ENCODE data around the gene GLI2.

GLI2 gene

DNA sequence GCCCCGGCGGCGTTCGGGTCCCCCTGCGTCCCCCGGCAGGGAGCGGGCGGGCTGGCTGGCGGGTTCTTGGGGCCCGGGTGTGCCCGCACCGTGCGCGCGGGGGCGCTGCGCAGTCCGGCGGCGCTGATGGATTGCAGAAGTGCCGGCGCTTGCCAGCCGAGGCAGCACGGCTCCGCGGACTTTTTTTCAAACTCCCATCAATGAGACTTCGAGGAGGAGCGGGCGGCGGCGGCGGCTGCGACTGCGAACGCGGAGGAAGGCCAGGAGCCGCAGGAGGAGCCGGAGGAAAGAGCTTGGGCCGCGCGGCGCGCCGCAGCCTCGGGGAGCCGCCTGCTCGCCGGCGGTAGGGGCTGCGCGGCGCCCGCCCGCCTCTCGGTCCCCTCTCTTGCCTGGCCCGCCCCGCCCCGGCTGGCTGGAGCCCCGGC lies at the start of gene GLI2:
GLI2 (plus strand) TSS at position 123 of the 425 bp plus-strand sequence. CDS start 61,453 bp downstream, outside the sequence.
- no peak for FAIRE-seq

DNA sequence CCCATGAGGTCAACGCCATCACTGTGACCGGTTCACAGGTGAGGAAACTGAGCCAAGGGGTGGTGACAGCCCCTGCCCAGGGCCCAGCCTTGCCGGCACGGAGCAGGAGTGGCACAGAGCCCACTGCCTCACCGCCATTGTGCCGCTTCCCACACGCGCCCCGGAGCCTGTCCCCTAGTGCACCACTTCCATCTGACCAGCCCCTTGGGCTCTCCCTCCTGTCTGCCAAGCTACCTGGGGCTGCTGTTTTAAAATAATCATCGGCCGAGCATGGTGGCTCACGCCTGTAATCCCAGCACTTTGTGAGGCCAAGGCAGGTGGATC lies 49.7 kb upstream of the GLI2 start:
- FAIRE-seq, result no peak

DNA sequence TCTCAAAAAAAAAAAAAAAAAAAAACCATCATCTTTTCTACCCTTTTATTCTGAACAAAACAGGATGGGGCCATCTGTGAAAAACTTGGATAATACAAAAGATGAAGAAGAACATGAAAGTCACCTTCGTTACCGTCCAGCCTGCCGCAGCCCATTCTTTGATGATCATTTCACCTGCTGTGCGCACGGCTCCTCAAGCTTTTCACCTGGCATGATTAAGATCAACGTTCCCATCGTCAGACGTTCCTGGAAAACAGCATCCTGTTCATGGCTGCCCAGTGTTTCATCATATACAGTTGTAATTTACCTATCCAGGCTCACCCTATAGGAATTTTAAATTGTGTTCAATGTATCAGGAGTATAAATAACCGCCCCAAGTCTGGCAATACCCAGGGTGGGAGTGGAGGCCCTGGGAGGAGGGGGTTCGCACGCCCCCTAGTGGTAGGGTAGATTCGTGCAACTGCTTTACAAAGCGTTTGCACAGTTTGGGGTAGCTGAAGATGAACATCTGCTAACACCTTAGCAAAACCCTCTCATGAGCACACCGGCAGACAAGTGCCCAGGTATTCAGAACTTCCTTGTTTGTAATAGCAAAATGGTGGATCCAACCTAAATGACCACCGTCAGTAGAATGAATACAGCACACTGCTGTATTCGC lies 49.0 kb upstream of the GLI2 start:
- FAIRE-seq, result no peak

DNA sequence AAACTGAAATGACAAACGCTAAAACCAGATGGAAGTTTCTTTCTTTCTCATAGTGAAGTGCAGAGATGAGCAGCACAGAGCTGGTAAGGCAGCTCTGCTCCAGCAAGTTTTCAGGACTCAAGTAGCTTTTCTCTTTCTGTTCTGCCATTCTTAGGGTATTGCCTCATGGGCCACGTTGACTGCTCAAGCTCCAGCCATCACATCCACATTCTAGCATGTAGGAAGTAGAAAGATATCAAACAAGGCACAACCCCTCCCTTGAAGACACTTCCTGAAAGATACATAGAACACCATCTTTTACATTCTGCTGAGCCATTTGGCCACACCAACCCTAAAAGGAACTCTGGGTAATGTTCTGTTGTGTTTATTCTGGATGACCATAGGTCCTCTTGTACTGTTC lies 48.5 kb upstream of the GLI2 start:
- no peak for FAIRE-seq

DNA sequence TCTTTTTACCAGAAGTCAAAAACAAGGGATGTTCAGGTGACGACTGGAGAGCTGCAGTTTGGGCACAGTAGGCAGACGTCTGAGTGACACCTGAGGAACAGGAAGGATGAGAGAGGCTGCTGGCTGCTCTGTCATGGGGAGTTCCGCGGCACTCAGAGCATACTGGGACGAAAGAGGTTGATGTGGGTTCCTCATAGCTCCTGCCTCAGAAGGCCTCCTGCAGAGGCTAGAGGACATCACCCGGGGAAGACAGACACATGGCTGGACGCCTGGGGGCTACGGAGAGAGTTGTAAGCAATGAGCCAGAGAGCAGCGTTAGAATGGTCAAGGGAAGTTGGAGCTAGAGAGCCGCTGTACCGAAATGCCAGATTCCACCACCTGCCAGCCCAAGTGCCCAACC lies 45.1 kb upstream of the GLI2 start:
- no peak for FAIRE-seq

DNA sequence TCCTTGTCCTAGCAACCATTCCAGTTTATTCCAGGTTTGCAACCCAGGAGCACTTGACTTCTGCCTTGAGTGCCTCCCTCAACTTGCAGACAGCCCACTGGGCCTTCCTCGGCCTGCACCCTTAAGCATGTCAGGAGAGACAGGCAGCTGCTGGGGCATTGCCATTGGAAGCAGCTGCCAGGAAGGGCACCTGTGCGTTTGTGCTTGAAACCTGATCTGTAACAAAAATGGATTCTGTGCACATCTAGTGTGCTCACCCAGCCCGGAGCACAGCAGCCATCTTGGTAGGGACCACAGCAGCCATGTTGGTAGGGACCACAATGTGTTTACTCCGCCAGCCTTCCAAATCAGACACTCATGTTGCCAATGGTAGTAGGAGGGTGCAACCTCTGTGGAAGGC lies 44.3 kb upstream of the GLI2 start:
- no peak for FAIRE-seq

DNA sequence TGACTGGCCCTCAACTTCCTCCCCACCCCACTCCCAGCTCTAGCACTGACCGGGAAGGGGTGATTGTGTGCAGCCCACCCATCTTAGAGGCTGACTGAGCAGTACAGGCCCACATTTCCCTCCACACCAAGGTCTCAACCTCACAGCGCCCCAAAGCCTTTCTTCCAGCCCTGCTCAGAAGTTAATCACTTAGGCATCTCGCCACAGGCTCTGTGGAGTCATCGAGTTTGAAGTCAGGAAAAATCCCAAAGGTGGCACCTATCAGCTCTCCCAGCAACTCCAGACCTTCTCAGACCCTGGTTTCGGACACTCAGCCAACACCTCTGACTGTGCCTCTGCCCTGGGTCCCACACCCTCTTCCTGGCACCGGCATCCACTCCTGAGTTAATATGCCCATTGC lies 43.0 kb upstream of the GLI2 start:
- FAIRE-seq, result no peak

DNA sequence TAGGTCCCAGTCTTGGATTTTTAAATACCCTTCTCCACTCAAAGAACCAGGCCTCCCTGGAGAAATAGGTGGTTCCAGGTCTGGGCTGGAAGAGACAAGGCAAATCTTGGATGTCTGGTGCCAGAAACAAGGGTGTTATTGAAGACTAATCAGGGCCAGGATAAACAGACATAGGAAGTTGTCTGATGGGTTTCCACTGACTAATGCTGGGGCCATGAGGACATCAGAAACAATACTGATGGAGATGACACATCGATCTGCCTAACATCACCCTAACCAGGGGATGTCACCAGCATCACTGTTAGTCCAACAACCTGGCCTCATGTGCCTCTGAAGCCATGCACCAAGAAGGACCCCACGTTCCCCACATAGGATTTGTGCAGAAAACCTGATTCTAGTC lies 42.5 kb upstream of the GLI2 start:
- FAIRE-seq, result no peak

DNA sequence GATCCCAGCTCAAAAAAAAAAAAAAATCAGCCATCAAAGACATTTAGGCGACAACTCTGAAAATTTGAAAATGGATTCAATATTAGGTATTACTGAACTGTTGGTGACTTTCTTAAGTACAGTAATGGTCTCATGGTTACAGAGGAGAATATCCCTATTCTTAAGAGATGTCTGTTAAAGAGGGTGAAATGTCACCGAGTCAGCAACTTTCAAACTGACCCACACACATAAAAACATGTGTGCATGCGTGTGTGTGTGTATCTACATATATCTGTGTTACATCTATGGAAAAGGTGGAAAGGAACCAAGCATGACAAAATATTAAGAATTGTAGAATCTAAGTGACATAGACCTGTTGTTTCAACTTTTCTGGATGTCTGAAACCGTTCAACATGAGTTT lies 41.6 kb upstream of the GLI2 start:
- no peak for FAIRE-seq

DNA sequence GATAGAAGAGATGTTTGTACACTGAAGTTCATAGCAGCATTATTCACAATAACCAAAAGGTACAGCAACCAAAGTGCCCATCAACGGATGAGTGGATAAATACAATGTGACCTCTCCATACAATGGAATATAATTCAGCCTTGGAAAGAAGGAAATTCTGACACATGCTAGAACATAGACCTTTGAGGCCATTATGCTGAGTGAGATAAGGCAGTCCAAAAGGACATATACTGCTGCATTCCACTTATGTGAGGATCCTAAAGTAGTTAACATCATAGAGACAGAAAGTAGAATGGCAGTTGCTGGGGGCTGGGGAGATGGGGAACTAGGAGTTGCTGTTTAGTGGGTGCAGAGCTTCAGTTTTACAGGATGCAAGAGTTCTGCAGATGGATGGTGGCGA lies 38.2 kb upstream of the GLI2 start:
- no peak for FAIRE-seq

DNA sequence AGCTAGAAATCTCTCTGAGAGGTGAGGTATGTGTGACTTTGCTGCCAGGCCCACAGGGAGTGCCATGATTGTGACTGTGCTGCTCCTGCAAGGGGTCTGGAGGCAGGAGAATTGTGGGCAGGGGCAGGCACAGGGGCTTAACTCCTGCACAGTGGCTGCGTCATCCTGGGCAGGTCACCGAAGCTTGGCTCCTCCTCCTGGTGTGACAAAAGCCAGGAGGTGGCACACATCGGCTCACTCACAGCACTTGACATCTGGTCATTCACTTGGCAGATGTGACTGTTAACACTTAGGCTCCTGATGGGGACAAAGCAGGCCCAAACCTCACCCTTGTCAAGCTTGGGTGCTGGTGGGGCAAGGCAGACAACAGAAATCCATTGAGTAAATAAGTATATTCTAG lies 36.4 kb upstream of the GLI2 start:
- no peak for FAIRE-seq

DNA sequence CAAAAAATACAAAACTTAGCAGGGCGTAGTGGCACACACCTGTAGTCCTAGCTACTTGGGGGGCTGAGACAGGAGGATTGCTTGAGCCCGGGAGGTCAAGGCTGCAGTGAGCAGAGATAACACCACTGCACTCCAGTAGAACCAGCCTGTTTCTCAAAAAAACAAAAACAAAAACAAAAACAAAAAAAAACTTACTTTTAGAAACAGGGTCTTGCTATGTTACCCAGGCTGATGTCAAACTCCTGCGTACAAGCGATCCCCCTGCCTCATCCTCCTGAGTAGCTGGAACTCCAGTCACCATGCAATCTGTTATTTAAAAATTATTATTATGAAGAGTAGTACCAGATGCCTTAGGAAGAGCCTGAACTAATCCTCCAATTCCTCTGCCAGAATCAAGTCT lies 35.0 kb upstream of the GLI2 start:
- no peak for FAIRE-seq

DNA sequence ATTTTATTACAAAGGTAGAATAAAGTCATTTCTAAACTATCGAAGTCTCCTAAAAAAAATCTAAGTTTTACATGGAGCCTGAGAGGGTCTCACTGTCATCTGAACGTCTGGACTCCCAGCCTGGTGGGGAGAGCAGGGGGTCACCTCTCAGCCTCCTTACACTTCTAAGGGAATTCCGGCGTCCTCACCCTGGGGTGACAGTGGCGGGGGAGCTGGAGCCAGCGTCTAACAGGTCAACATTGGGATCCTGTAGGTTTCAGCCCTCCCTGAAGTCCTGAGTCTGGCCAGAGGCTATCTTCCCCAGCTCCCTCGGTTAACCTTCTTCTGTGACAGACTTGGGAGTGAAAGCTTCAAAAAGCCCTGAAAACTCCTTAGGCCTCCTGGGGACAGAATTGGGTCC lies 34.6 kb upstream of the GLI2 start:
- no peak for FAIRE-seq

DNA sequence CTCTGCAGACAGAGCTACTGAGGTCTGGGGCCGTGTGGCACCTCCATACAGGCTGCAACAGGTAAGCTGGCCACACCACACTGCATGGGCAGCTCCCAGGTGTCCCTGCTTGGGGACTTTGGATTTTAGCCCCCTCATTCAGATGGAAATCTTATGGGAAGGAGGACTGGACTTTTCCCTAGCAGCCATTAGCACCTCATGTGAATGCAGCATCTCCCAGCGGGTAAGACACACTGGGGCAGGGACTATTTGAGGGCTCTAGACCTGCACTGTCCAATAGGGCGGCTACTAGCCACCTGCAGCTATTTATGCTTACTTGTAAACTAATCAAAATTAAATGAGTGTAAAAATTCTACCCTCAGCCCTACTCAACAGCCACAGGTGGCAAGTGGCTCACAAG lies 34.2 kb upstream of the GLI2 start:
- no peak for FAIRE-seq

DNA sequence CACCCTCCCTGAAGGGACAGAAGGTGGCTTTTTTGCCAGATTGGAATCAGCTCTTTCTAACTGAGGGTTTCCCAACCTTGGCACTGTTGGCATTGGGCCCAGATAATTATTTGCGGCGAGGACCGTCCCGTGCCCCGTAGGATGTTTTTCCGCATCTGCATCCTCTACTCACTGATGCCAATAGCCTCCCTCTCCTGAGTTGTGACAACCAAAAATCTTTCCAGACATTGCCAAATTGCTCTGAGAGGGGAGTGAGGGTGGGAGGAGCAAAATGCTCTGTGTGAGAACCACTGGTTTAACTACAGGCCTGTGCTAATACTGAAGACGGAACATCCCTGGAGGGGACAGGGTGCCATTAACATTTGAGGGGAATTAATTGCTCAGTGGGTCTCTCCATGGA lies 33.6 kb upstream of the GLI2 start:
- FAIRE-seq, result no peak

DNA sequence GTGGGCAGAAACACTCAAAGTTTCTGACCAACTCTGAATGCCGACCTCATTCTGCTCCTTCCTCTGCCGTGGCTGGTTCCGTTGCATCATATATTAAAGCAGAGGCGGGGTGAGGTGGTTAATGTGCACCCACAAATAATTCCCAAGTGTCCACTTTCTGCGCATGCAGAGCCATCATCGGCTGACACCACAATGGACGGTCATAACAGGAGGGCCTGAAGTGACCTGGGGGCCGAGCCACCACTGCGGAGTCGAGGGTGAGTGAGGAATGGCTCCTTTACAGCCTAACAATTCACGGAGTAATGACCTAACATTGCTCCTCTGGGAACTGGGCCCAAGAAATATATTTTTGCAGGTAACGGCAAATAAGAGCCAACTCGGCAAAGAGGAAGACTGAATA lies 32.9 kb upstream of the GLI2 start:
- no peak for FAIRE-seq

DNA sequence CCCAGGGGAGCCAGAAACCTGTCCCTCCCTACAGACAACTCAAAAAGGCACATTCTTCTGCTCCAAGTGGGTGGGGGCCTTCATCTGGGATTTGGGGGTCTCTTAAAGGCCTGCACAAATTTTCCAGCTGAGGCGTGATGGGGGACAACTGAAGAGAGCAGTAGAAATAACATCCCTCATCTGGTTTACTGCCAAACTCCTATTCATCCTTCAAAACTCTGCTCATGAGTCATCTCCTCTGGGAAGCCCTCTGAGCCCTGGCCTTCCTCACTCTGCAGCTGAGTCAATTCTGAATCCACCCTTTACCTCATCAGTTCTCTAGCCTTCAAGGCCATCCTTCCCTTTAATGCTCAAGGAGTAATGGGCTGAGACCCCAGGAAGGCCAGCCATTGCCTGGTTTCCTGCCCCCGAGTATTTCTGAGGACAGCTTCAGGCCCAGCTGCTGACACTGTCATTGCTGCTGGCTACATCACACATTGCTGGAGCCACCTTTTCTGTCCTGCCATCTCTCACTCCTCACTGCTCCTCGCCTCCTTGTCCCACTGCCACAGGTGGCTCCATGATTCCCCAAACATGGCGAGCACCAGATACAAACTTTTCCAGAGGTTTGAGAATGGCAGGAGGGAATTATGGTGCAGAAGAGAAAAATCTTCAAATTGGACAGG lies 32.2 kb upstream of the GLI2 start:
- no peak for FAIRE-seq

DNA sequence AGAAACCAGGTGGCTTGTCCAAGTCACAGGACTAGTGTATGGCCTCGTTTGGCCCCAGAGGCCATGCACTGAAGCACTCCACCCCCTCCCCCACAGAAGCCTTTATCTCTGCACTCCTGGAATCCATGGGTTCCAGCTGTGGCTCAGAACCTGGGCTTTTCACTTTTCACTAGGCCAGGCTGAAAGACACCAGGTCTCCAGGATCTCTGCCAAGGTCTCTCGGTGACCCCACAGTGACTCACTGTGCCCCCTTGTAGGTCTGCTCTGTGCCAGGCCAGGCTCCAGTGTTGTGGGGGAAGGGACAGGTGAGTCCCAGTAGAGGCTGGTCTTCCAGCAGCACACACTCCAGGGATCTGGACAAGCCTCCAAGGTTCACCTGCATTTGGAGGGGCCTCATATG lies 31.0 kb upstream of the GLI2 start:
- FAIRE-seq, result no peak

DNA sequence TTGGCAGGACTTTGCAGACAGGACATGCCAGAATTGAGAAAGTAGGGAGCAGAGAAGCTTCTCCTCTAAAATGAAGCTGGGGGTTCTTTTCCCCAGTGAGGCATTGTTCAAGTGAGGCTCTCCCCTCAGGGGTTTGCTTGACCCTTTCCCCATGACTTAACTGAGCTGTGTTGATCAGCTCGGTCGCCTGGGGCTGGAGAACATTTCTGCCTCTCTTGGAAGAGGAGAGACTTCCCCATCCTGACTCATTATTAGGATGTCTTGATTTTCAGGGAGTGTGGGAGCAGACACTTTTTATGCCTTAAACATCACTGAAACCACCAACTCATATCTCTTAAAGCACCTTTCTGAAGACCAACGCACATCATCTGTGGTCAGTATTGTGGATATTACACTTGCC lies 27.9 kb upstream of the GLI2 start:
- no peak for FAIRE-seq

DNA sequence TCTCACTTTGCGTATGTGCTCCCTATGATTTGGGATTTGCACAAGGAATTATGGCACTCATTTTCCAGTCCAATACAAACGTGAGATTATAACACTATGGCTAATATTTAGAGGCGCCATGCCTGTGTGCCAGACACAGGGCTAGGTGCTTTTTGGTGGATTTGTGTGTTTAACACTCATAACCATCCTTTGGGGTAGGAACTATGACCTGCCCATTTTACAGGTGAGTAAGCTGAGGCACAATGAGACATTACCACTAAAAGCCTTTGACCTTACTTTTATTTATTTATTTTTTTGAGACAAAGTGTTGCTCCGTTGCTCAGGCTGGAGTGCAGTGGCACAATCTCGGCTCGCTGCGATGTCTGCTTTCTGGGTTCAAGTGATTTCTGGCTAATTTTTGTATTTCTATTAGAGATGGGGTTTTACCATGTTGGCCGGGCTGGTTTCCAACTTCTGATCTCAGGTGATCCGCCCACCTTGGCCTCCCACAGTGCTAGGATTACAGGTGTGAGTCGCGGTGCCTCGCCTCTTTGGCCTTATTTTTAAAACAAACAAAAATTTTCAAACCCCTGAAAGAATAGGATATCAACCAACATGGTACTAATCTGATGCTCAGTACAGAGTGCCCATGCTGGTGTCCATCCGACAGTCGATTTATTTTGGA lies 26.6 kb upstream of the GLI2 start:
- FAIRE-seq, result no peak

DNA sequence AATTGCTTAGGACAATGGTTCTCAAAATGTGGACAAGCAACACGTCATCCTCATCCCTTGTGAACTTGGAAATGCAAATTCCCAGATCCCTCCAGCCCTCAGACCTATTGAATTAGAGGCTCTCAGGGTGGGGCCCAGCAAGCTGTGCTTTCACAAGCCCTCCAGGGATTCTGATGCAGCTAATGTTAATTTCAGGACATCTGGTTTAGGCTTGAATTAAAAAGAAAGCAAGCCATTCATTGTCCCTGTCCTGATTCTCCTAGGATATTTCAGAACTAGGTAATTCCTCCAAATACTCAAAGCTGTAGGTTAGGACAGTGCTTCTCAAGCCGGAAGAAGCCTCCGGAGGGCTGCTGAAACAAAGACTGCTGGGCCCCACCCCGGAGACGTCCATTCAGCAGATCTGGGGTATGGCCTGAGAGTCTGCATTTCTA lies 26.0 kb upstream of the GLI2 start:
- FAIRE-seq, result no peak

DNA sequence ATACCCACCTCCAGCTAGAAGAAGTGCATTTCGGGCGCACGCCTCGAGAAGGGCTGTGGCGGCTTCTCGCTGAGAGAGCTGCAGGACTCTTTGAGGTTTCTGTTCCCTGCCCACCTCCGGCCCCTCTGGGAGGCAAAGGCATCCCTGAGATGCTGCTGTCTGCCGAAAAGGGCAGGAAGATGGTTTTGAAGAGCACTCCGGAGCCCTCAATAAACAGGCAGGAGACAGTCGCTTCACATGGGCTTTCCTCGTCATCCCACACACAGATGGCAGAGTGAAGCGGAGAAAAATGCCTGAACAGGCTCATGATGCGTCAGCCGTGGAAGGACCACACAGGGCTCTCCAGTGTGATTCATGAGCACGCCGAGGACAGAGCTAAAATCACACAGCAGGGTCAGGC lies 25.4 kb upstream of the GLI2 start:
- FAIRE-seq, result no peak

DNA sequence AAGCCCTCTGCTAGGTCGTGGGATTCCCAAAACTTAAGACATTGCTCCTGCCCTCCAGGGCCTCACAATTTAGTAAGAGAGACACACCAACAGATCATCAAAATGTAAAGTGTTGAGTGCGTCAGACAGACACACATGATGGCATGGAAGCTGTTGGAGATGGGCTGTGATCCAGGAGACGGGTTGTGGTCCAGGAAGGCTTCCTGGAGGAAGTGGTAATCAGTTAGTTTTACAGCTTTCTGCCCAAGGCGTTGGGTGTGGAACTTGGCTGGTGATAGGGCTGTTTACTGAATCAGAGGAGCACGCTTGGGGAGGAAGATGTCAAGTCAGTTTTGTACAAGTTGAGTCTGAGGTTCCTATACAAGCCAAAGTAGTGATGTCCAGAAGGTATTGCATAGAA lies 24.0 kb upstream of the GLI2 start:
- FAIRE-seq, result no peak

DNA sequence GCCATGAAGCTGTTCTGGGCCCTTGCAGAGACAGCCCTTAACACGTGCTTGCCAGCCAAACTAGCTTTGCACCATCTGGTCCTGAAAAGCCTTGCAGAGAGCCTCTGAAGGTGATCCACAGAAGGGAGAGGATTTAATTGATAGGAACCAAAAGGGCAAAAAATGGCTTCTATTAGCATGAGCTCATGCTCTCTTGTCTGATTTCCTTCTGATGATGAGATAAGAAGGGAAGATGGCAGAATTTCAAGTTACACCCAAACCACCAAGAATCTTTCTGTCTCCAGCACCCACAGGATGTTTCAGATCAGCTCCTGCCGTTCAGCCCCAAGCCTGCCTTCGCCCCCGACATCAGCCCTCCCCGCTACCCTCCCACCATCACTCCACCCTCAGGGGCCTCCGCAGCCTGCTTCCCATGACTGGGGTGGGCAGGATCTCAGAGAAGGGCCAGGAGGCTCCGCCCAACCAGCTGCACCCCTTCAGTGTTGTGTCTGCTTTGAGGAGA lies 23.4 kb upstream of the GLI2 start:
- no peak for FAIRE-seq

DNA sequence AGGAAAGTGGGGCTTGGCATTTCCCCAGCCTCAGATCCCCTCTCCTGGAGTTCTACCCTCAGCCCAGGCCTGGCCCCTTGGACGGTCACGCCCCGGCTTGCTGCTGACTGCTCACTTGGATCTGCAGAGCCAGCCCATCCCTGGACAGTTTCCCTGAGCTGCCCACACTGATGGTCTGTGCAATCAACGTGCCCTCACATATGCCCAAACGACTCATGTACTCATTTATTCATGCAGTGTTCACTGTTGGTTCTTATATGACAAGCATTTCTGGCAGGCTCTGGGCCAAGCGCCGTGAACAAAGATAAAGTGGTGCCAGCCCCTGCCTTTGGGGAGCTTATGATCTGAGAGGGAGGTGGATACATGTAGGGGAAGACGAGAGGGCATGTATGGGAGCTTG lies 20.3 kb upstream of the GLI2 start:
- no peak for FAIRE-seq
